ENCODE measurements around the gene PCMT1.

Gene PCMT1

GRCh38 chr6:149723262-149723661, 26.3 kb upstream of the PCMT1 start:
- H3K9me3 ChIP-seq (ENCODE audit: control insufficient read depth, low read length) = no peaks in the 10 kb centered on the region
- H3K36me3 ChIP-seq (ENCODE audit: control insufficient read depth, insufficient read depth, low read length) = no peaks in the 10 kb centered on the region
- no peak overlapping the region for H3K4me2 ChIP-seq (ENCODE audit: low read length)
- H2AFZ ChIP-seq = no peak overlapping the region
- H3K79me2 ChIP-seq = no peaks in the 10 kb centered on the region
- H3K4me1 ChIP-seq = no peaks in the 10 kb centered on the region
- TF ChIP-seq CTCF (IDR thresholded peaks at IDR 0.05) = no peak
- H3K27me3 ChIP-seq (ENCODE audit: control insufficient read depth, insufficient read depth, low read length) = no peaks in the 10 kb centered on the region
- no peak overlapping the region for H3K9ac ChIP-seq
- H3K27ac ChIP-seq = no peak overlapping the region
- H3K4me3 ChIP-seq (ENCODE audit: low read depth, low read length) = no peak overlapping the region

GRCh38 chr6:149723771-149724417, 25.6 kb upstream of the PCMT1 start:
- Histone ChIP-seq H3K4me2 (ENCODE audit: low read length) (no peak overlapping the region), H3K4me1 (no peaks in the 10 kb centered on the region), H3K79me2 (no peaks in the 10 kb centered on the region), H3K27me3 (ENCODE audit: control insufficient read depth, insufficient read depth, low read length) (no peaks in the 10 kb centered on the region), H3K9me3 (ENCODE audit: control insufficient read depth, low read length) (no peaks in the 10 kb centered on the region), H2AFZ (no peak overlapping the region), H3K9ac (no peak overlapping the region), H3K27ac (no peak overlapping the region), H3K36me3 (ENCODE audit: control insufficient read depth, insufficient read depth, low read length) (no peaks in the 10 kb centered on the region), H3K4me3 (ENCODE audit: low read depth, low read length) (no peak overlapping the region)
- TF ChIP-seq CTCF (IDR thresholded peaks at IDR 0.05) = peak; percentile 53

- H3K27ac ChIP-seq = no peak overlapping the region
- no peaks in the 10 kb centered on the region for H3K9me3 ChIP-seq (ENCODE audit: control insufficient read depth, low read length)
- no peak overlapping the region for H3K4me3 ChIP-seq (ENCODE audit: low read depth, low read length)
- H3K9ac ChIP-seq = no peak overlapping the region
- H2AFZ ChIP-seq = no peak overlapping the region
- no peaks in the 10 kb centered on the region for H3K79me2 ChIP-seq
- H3K36me3 ChIP-seq (ENCODE audit: control insufficient read depth, insufficient read depth, low read length) = no peaks in the 10 kb centered on the region
- no peak for TF ChIP-seq CTCF (IDR thresholded peaks at IDR 0.05)
- no peaks in the 10 kb centered on the region for H3K27me3 ChIP-seq (ENCODE audit: control insufficient read depth, insufficient read depth, low read length)
- no peaks in the 10 kb centered on the region for H3K4me1 ChIP-seq
- H3K4me2 ChIP-seq (ENCODE audit: low read length) = no peak overlapping the region
These were observed 23.8 kb upstream of the PCMT1 start for GRCh38 chr6:149725785-149726184.

GRCh38 chr6:149727793-149728498, 21.6 kb upstream of the PCMT1 start:
- Histone ChIP-seq H3K27ac (no peak overlapping the region), H3K27me3 (ENCODE audit: control insufficient read depth, insufficient read depth, low read length) (no peaks in the 10 kb centered on the region), H3K4me3 (ENCODE audit: low read depth, low read length) (no peak overlapping the region), H3K4me1 (no peaks in the 10 kb centered on the region), H3K36me3 (ENCODE audit: control insufficient read depth, insufficient read depth, low read length) (no peaks in the 10 kb centered on the region), H2AFZ (no peak overlapping the region), H3K4me2 (ENCODE audit: low read length) (no peak overlapping the region), H3K79me2 (no peaks in the 10 kb centered on the region), H3K9me3 (ENCODE audit: control insufficient read depth, low read length) (no peaks in the 10 kb centered on the region), H3K9ac (no peak overlapping the region)
- TF ChIP-seq CTCF (IDR thresholded peaks at IDR 0.05) = no peak

Data from parathyroid adenoma (tissue), 2 donors.